Measurements from ENCODE around the gene NPHP4.

- TF ChIP-seq CTCF (IDR thresholded peaks at IDR 0.05) (no peak), POLR2A (IDR thresholded peaks at IDR 0.05) (no peak)
Measured at GRCh38 chr1:5855196-5855897, 136.9 kb downstream of the NPHP4 start.
